GM21786 (cell line): Measurements from ENCODE around the gene CREB1.
A peak's percentile ranks its signal among the peaks of the same experiment; 100 is the strongest.

Source experiments
- ATAC-seq: cut with Tn5 transposase; IDR thresholded peaks from one replicate; pipeline ENCODE4 v1.9.1; 2021; ENCODE audit not compliant: unreplicated experiment

The CREB1 gene

GRCh38 chr2:207503234-207503633 is 26.5 kb upstream of the CREB1 start:
- ATAC-seq: peak; percentile 73

DNA sequence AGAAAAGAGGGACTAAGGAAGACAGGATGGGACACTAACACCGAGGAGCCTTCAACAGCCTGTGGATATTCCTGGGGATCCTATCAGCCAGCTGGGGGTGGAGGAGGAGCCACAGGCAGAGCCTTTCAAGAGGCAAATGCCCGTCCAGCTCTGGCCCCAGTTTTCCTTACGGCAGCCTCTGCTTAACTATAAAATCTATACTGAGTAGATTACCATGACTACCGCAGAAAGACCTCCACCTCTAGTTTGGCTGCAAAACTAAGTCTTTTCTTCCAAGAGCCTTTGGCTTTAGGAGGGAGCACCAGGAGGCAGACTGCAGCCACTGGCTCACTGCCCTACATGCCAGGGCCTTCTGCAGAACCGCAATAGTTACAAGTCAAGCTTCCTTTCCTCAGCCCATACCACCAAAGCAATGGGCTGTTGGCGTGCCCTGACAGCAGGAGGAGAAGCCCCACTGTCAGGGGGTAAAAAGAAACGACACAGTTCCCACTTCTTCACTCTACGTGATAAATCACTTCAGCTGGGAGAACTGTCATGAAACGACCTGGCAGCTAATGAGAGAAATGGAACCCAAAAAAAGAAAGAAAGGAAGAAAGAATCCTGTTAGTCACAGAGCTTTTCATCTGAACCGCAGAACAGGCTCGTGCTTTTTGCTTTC is 25.1 kb upstream of the CREB1 start:
- no peak for ATAC-seq

- peak; percentile 36 for ATAC-seq
Measured at GRCh38 chr2:207505171-207505570, 24.6 kb upstream of the CREB1 start.

DNA sequence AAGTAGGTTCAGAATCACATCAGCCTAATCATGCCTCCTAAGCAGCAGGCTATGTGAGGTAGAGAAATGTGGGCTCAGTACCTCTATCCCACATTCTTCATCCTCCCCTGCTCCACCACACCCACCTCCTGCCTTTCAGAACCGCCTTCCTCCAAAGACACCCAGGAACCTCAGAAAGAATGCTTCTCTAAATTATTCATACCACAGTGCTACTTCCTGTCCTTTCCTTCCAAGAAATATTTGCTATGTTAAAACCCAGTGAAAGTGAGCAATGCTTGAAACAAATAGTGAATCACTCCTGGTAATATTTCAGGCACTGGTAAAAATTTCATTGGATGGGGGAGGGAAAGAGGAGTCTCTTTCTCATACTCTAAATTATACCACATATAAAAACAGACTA is 24.0 kb upstream of the CREB1 start:
- ATAC-seq: no peak

DNA sequence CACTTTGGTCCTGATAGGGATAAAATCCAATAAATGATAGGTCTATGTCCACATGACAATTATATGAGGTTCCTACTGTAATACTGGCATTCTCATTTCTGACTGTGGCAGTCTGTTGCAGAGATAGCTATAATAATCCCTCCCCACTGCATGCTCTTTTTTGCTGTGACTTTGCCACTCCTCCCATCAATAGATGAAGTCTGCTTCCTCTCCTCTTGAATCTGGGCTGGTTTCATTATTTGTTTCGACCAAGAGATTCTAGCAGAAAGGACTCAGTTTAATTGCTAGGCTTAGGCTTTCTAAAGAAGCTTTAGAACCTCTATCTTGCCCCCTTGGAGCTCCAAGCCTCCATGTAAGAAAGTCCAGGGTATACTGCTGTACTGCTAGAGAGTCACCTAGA is 23.3 kb upstream of the CREB1 start:
- no peak for ATAC-seq

GRCh38 chr2:207510148-207510547 is 19.6 kb upstream of the CREB1 start:
- ATAC-seq: no peak

GRCh38 chr2:207511851-207512250 is 17.9 kb upstream of the CREB1 start:
- no peak for ATAC-seq

DNA sequence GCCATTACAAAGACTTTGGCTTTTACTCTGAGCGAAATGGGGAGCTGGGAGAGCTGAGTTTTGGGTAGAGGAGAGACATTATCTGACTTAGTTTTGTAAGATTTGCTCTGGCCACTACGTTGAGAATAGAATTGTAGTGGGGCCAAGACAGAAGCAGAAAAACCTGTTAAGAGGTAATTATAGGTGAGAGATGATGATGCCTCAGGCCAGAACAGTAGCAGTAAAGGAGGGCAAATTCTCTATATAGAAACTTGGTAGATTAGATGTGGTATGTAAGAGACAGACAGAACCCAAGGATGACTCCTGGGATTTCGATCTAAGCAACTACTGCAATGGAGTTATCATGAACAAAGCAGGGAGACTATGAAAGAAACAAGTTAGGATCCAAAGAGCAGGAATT is 17.4 kb upstream of the CREB1 start:
- no peak for ATAC-seq

- ATAC-seq: no peak
Measured at GRCh38 chr2:207513551-207514257, 16.1 kb upstream of the CREB1 start.

DNA sequence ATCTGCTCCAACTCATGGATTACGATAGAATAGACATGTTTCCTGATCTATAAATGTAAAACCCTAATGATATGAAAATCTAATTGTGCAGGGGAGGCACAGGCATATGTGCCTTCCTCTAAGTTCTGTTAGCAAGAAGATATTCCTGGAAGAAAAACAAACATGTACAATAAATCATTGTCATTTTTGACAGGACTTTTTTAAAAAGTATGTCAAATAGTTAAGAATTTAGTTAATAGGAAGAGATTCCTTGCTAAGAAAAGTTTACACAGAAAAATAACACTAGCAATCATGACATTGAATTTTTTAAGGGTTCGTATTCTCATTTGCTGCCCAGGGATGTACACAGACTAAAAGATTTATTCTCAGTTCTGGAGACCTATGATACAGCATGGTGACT is 15.3 kb upstream of the CREB1 start:
- ATAC-seq: no peak

GRCh38 chr2:207515671-207516070 is 14.1 kb upstream of the CREB1 start:
- ATAC-seq: no peak

- no peak for ATAC-seq
Measured at GRCh38 chr2:207516206-207516605, 13.6 kb upstream of the CREB1 start.

GRCh38 chr2:207523005-207523404 is 6.8 kb upstream of the CREB1 start:
- ATAC-seq: no peak

DNA sequence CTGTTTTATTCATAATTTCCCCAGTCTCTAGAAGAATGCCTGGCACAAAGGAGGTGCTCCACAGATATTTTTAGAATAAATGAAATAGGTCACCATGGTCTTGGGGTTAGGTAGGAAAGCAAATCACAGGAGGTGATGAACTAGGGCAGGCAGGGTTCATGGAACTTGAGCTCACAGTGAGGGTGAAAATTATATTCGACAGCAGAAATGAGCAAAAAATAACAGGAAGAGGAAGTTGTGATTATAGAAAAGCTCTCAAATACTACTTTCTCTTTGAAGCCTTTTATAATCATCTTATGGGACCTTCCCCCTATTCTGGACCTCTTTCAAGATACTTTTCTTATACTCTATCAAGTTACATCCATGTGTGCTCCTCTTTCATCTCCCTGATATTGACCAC is 4.5 kb upstream of the CREB1 start:
- ATAC-seq: no peak

DNA sequence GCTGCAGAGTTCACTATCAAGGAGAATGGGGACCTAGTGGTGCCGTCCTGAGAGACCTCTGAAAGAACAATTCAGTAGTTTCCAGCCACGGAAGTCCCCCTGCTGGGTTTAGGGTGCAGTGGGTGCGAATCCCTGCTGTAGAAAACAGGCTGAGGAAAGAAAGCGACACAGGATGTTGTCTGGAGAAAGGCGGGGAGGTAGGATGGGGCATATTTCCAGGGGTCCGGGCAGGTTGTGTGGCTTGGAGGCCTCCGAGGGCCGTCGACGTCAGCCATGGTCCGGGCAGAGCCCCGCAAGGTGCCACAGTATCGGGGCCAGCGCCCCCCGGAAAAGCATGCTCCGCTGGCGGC is 807 bp upstream of the CREB1 start:
- peak; percentile 7 for ATAC-seq

- ATAC-seq: no peak
Measured at GRCh38 chr2:207530160-207531031, 634 bp downstream of the CREB1 start.

- no peak for ATAC-seq
Measured at GRCh38 chr2:207531032-207531952, 1.5 kb downstream of the CREB1 start.

GRCh38 chr2:207532676-207533075 is 2.9 kb downstream of the CREB1 start:
- ATAC-seq: no peak

- no peak for ATAC-seq
Measured at GRCh38 chr2:207533461-207534008, 3.8 kb downstream of the CREB1 start.

GRCh38 chr2:207534417-207534816 is 4.7 kb downstream of the CREB1 start:
- no peak for ATAC-seq

- no peak for ATAC-seq
Measured at GRCh38 chr2:207539470-207539869, 9.7 kb downstream of the CREB1 start.
